ENCODE measurements around the gene PNPLA2. TPM values are rescaled to one million over a fixed set of nuclear protein-coding genes. Genes with fewer than 3 reads are reported as not detected.

The PNPLA2 gene
- total and polyA plus RNA-seq, 10 of the 15 experiments (the other 5 are each of a cell fraction or from before 2014, with no cell fraction given), result 0.19 to 34.0 (median 8.1) TPM

GRCh38 chr11:842370-843002, 23.8 kb downstream of the PNPLA2 start, which contains the start of the genes POLR2L and TSPAN4 (continued):
- TF ChIP-seq, protein P1, sequence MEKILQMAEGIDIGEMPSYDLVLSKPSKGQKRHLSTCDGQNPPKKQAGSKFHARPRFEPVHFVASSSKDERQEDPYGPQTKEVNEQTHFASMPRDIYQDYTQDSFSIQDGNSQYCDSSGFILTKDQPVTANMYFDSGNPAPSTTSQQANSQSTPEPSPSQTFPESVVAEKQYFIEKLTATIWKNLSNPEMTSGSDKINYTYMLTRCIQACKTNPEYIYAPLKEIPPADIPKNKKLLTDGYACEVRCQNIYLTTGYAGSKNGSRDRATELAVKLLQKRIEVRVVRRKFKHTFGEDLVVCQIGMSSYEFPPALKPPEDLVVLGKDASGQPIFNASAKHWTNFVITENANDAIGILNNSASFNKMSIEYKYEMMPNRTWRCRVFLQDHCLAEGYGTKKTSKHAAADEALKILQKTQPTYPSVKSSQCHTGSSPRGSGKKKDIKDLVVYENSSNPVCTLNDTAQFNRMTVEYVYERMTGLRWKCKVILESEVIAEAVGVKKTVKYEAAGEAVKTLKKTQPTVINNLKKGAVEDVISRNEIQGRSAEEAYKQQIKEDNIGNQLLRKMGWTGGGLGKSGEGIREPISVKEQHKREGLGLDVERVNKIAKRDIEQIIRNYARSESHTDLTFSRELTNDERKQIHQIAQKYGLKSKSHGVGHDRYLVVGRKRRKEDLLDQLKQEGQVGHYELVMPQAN (conservative IDR thresholded peaks at IDR 0.05), result peak; percentile 92
- TF ChIP-seq PAX8 (IDR thresholded peaks at IDR 0.05) (no peak), CBX3 (IDR thresholded peaks at IDR 0.05; ENCODE audit: borderline replicate concordance, low read depth) (no peak), NFIC (IDR thresholded peaks at IDR 0.05; ENCODE audit: low read depth, low read length) (no peak; the same call in 1 of the 2 replicates), MYC (IDR thresholded peaks at IDR 0.05; ENCODE audit: insufficient read depth, insufficient read length, insufficient replicate concordance, low read length, severe bottlenecking) (no peak), SREBF1 (IDR thresholded peaks at IDR 0.05; ENCODE audit: low read length) (peak; percentile 95), ESRRA (IDR thresholded peaks at IDR 0.05; ENCODE audit: low read length) (no peak), ZNF384 (IDR thresholded peaks at IDR 0.05; ENCODE audit: borderline replicate concordance, low read depth, low read length) (no peak), ZNF274 (IDR thresholded peaks at IDR 0.05; ENCODE audit: insufficient read depth, insufficient read length) (no peak), STAT1 (conservative IDR thresholded peaks at IDR 0.05) (peak; percentile 100), BMI1 (IDR thresholded peaks at IDR 0.05; ENCODE audit: borderline replicate concordance) (no peak), SIX5 (IDR thresholded peaks at IDR 0.05; ENCODE audit: low read depth, low read length, severe bottlenecking) (peak; percentile 60), RBBP5 (conservative IDR thresholded peaks at IDR 0.05) (no peak), CHD2 (IDR thresholded peaks at IDR 0.05; ENCODE audit: borderline replicate concordance, low read depth, low read length) (no peak), FOS (IDR thresholded peaks at IDR 0.05; ENCODE audit: borderline replicate concordance, extremely low read depth, insufficient read length) (no peak), HCFC1 (IDR thresholded peaks at IDR 0.05; ENCODE audit: low read length) (peak; percentile 65), FOXM1 (IDR thresholded peaks at IDR 0.05; ENCODE audit: low read depth, low read length) (no peak), SMARCA5 (IDR thresholded peaks at IDR 0.05) (peak; percentile 74; the same call in 1 of the 2 replicates), EED (IDR thresholded peaks at IDR 0.05; ENCODE audit: low read depth) (no peak)
- TF ChIP-seq, protein P2, sequence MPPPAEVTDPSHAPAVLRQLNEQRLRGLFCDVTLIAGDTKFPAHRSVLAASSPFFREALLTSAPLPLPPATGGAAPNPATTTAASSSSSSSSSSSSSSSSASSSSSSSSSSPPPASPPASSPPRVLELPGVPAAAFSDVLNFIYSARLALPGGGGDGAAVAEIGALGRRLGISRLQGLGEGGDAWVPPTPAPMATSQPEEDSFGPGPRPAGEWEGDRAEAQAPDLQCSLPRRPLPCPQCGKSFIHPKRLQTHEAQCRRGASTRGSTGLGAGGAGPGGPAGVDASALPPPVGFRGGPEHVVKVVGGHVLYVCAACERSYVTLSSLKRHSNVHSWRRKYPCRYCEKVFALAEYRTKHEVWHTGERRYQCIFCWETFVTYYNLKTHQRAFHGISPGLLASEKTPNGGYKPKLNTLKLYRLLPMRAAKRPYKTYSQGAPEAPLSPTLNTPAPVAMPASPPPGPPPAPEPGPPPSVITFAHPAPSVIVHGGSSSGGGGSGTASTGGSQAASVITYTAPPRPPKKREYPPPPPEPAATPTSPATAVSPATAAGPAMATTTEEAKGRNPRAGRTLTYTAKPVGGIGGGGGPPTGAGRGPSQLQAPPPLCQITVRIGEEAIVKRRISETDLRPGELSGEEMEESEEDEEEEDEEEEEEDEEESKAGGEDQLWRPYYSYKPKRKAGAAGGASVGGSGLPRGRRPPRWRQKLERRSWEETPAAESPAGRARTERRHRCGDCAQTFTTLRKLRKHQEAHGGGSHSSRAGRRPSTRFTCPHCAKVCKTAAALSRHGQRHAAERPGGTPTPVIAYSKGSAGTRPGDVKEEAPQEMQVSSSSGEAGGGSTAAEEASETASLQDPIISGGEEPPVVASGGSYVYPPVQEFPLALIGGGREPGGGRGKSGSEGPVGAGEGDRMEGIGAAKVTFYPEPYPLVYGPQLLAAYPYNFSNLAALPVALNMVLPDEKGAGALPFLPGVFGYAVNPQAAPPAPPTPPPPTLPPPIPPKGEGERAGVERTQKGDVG (CRISPR knock-in tag; IDR thresholded peaks at IDR 0.05), result no peak
- TF ChIP-seq, protein P3, sequence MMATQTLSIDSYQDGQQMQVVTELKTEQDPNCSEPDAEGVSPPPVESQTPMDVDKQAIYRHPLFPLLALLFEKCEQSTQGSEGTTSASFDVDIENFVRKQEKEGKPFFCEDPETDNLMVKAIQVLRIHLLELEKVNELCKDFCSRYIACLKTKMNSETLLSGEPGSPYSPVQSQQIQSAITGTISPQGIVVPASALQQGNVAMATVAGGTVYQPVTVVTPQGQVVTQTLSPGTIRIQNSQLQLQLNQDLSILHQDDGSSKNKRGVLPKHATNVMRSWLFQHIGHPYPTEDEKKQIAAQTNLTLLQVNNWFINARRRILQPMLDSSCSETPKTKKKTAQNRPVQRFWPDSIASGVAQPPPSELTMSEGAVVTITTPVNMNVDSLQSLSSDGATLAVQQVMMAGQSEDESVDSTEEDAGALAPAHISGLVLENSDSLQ (IDR thresholded peaks at IDR 0.05), result peak; percentile 97
- TF ChIP-seq, protein P4, sequence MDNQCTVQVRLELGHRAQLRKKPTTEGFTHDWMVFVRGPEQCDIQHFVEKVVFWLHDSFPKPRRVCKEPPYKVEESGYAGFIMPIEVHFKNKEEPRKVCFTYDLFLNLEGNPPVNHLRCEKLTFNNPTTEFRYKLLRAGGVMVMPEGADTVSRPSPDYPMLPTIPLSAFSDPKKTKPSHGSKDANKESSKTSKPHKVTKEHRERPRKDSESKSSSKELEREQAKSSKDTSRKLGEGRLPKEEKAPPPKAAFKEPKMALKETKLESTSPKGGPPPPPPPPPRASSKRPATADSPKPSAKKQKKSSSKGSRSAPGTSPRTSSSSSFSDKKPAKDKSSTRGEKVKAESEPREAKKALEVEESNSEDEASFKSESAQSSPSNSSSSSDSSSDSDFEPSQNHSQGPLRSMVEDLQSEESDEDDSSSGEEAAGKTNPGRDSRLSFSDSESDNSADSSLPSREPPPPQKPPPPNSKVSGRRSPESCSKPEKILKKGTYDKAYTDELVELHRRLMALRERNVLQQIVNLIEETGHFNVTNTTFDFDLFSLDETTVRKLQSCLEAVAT (IDR thresholded peaks at IDR 0.05), result no peak

All from GM12878 (cell line).